K562 (cell line): ENCODE data around the gene SLC49A4. TPM values are rescaled to one million over a fixed set of nuclear protein-coding genes. Genes with fewer than 3 reads are reported as not detected.

ENCODE experiments used
- ATAC-seq: fragments of 200-7000 bp; cut with Tn5 transposase; 3 replicates; pipeline ENCODE4 v1.9.1; 2020; ENCODE audit warnings: moderate library complexity
- BruUV-seq: library from RNA; stranded (reverse); fragments of 400-500 nt; replicated peaks from 2 replicates; lab custom pipeline; 2021; lab: Mats Ljungman, UMichigan
- CTCF ChIA-PET: fragments of 300-600 bp; formaldehyde crosslinking; extraction: SDS; loops from one replicate; lab custom pipeline; 2021; ENCODE audit warnings: low intra/inter-chr PET ratio; lab: Yijun Ruan, JAX
- POLR2A ChIA-PET: fragments of 300-600, 350-650 bp; sonication (Branson Sonifier 250); formaldehyde crosslinking; extraction: SDS; loops from one replicate; lab custom pipeline; 2021; ENCODE audit warnings: antibody characterized with exemption, inconsistent platforms; lab: Yijun Ruan, JAX
- DNase-seq, 4 experiments: peaks; one replicate each; pipeline versions ENCODE4 v3.0.0 to v3.0.0-alpha.2; 2011 to 2018; ENCODE audit warnings: low spot score in 3 of 4, mixed read lengths in 3 of 4; ENCODE audit errors: extremely low read depth in 1 of 4
- FAIRE-seq: peaks from 2 replicates; lab custom pipeline; 2011; peaks lifted over from hg19 to GRCh38; lab: Jason Lieb, UNC
- H2AFZ ChIP-seq: 2 replicates; pipeline ENCODE4 v1.6.0; 2011; ENCODE audit warnings: low read depth, low read length, control low read depth, inconsistent platforms
- H3K27ac ChIP-seq: fragments of 200-600 bp; 3 replicates; pipeline ENCODE4 v1.8.0; 2011; ENCODE audit warnings: low read depth, mild to moderate bottlenecking, control low read depth, inconsistent platforms, low read length, moderate library complexity, mixed read lengths; ENCODE audit errors: extremely low read depth
- H3K27me3 ChIP-seq, 2 experiments: fragments of 300-600 bp in 1 of 2; 2 replicates in 1 of 2; 3 replicates in 1 of 2; pipeline versions ENCODE4 v1.6.0 to v1.8.0; 2011; ENCODE audit warnings: inconsistent platforms in 2 of 2, low read length in 2 of 2, mild to moderate bottlenecking in 1 of 2, mixed read lengths in 1 of 2, moderate library complexity in 1 of 2; ENCODE audit not compliant: control insufficient read depth in 2 of 2, insufficient read depth in 2 of 2
- H3K36me3 ChIP-seq: fragments of 300-600 bp; 3 replicates; pipeline ENCODE4 v1.8.0; 2011; ENCODE audit warnings: mild to moderate bottlenecking, low read length, inconsistent platforms; ENCODE audit not compliant: control insufficient read depth, insufficient read depth
- H3K4me1 ChIP-seq, 2 experiments: fragments of 200-600 bp in 1 of 2; replicated peaks in 1 of 2; 2 replicates in 1 of 2; 3 replicates in 1 of 2; pipeline versions ENCODE4 v1.5.1 to v1.8.0; 2011; ENCODE audit warnings: inconsistent platforms in 2 of 2, low read length in 2 of 2, mild to moderate bottlenecking in 1 of 2, mixed read lengths in 1 of 2, moderate library complexity in 1 of 2; ENCODE audit not compliant: control insufficient read depth in 2 of 2, insufficient read depth in 2 of 2
- H3K4me2 ChIP-seq: 2 replicates; pipeline ENCODE4 v1.6.1; 2011; ENCODE audit warnings: low read length, control low read depth, inconsistent platforms, mixed read lengths; ENCODE audit not compliant: insufficient read depth
- H3K4me3 ChIP-seq: fragments of 200-600 bp; sonication (generic), shearing (Covaris generic); 2 replicates; pipeline ENCODE4 v1.5.1; 2016; ENCODE audit warnings: control low read depth, inconsistent platforms
- H3K79me2 ChIP-seq: fragments of 200-600 bp; 3 replicates; pipeline ENCODE4 v1.8.0; 2011; ENCODE audit warnings: low read length, inconsistent platforms; ENCODE audit not compliant: control insufficient read depth, insufficient read depth
- H3K9ac ChIP-seq, 2 experiments: 2 replicates each; pipeline versions ENCODE4 v1.6.0 to v1.6.1; 2011; ENCODE audit warnings: low read depth in 2 of 2, low read length in 2 of 2, control low read depth in 1 of 2, inconsistent platforms in 1 of 2, mild to moderate bottlenecking in 1 of 2, mixed read lengths in 1 of 2; ENCODE audit not compliant: insufficient read depth in 1 of 2
- H3K9me1 ChIP-seq: one replicate; pipeline ENCODE4 v1.6.0; 2011; ENCODE audit warnings: inconsistent platforms, mild to moderate bottlenecking, low read length, moderate library complexity; ENCODE audit not compliant: control insufficient read depth, insufficient read depth
- H3K9me3 ChIP-seq: replicated peaks from 2 replicates; pipeline ENCODE4 v1.5.1; 2011; ENCODE audit warnings: low read depth, low read length, inconsistent platforms; ENCODE audit not compliant: control insufficient read depth, insufficient read depth
- H4K20me1 ChIP-seq: replicated peaks from 2 replicates; pipeline ENCODE4 v1.6.1; 2011; ENCODE audit warnings: low read length, inconsistent platforms, mixed read lengths; ENCODE audit not compliant: control insufficient read depth, insufficient read depth
- ELF2 ChIP-seq: fragments of 250-450 bp; sonication (Bioruptor Pico); IDR thresholded peaks from 2 replicates; pipeline ENCODE4 v1.5.0; 2021; ENCODE audit warnings: mild to moderate bottlenecking
- GATAD2A ChIP-seq: fragments of 450-650 bp; IDR thresholded peaks from 2 replicates; pipeline ENCODE4 v1.6.1; 2017
- HNRNPUL1 ChIP-seq: fragments of 200-400 bp; formaldehyde crosslinking; IDR thresholded peaks from 2 replicates; pipeline ENCODE4 v1.6.1; 2017; ENCODE audit warnings: low read length
- ID3 ChIP-seq, 2 experiments: fragments of 250-450 bp in 1 of 2; fragments of 450-650 bp in 1 of 2; sonication (Bioruptor Pico) in 1 of 2; IDR thresholded peaks; 2 replicates each; pipeline versions ENCODE4 v1.6.1 to v1.8.0; 2016 to 2021; ENCODE audit warnings: mild to moderate bottlenecking in 2 of 2, moderate library complexity in 2 of 2, missing compliant biosample characterization in 1 of 2, missing genetic modification characterization in 1 of 2
- KDM1A ChIP-seq, 2 experiments: fragments of 450-650 bp; IDR thresholded peaks; 2 replicates each; pipeline ENCODE4 v1.6.1; 2016; ENCODE audit warnings: mild to moderate bottlenecking in 2 of 2
- LARP7 ChIP-seq: fragments of 450-650 bp; IDR thresholded peaks from 2 replicates; pipeline ENCODE4 v1.6.1; 2016
- MYNN ChIP-seq, 2 experiments: sonication (generic); formaldehyde crosslinking in 1 of 2; IDR thresholded peaks; 2 replicates each; pipeline versions ENCODE4 v1.5.0 to v1.6.1; 2016 to 2020; ENCODE audit warnings: antibody characterized with exemption in 1 of 2, missing genetic modification reagents in 1 of 2
- NR3C1 ChIP-seq: sonication (generic); formaldehyde crosslinking; IDR thresholded peaks from 2 replicates; pipeline ENCODE4 v1.8.1; 2022; ENCODE audit warnings: missing genetic modification reagents
- PPARD ChIP-seq: fragments of 250-450 bp; sonication (Bioruptor Pico); IDR thresholded peaks from 2 replicates; pipeline ENCODE4 v1.8.0; 2022; ENCODE audit warnings: inconsistent platforms, mild to moderate bottlenecking, moderate library complexity
- RCOR1 ChIP-seq, 2 experiments: IDR thresholded peaks; 2 replicates each; pipeline ENCODE4 v1.6.1; 2012; ENCODE audit warnings: low read depth in 2 of 2, low read length in 2 of 2, borderline replicate concordance in 1 of 2, improper control_type of control experiment in 1 of 2
- RNF2 ChIP-seq: sonication (generic); IDR thresholded peaks from 2 replicates; pipeline ENCODE4 v1.6.1; 2016
- ZNF121 ChIP-seq: sonication (generic); formaldehyde crosslinking; conservative IDR thresholded peaks from 2 replicates; pipeline ENCODE4 v1.8.0; 2022; ENCODE audit warnings: missing genetic modification reagents
- ZNF253 ChIP-seq: fragments of 250-450 bp; sonication (Bioruptor Pico); conservative IDR thresholded peaks from 2 replicates; pipeline ENCODE4 v1.6.1; 2021; ENCODE audit warnings: mild to moderate bottlenecking
- ZNF436 ChIP-seq: fragments of 250-450, 450-650 bp; sonication (Bioruptor Pico); formaldehyde crosslinking; IDR thresholded peaks from 2 replicates; pipeline ENCODE4 v1.7.0; 2020; ENCODE audit warnings: mild to moderate bottlenecking
- WGBS: fragments of 100-300 bp; shearing (Covaris generic); methylation state at CpG from one replicate; pipeline ENCODE4 v1.1.6; 2016; ENCODE audit warnings: low coverage, mixed read lengths; ENCODE audit not compliant: insufficient coverage; ENCODE audit errors: missing lambda C conversion rate; 5-methylcytosine and 5-hydroxymethylcytosine counted together
- in situ Hi-C: fragments of 300-500 bp; cut with MboI; formaldehyde crosslinking; loops from 4 replicates; pipeline ENCODE4 v1.15.0; 2018; ENCODE audit warnings: inconsistent platforms, mixed read lengths
- intact Hi-C: fragments of 100-400 bp; cut with micrococcal nuclease; formaldehyde crosslinking; loops from 2 replicates; pipeline ENCODE4 v1.14.2; 2022
- polyA plus RNA-seq, 8 experiments: library from polyadenylated mRNA; depleted of rRNA in 4 of 8; stranded (reverse) in 5 of 8; unstranded in 3 of 8; fragments of >200 nt; fragmentation: Nextera tagmentation in 2 of 8; fragmentation: Illumina TruSeq in 1 of 8; extraction: Ambion mirVana in 2 of 8; extraction: Trizol in 1 of 8; gene quantifications; 2 replicates each; pipeline versions ENCODE4 v1.2.1 to v1.2.3, GENCODE V29; 2011 to 2014; ENCODE audit warnings: inconsistent platforms in 1 of 8, missing spikeins in 1 of 8
- total RNA-seq, 7 experiments: library from RNA; depleted of rRNA in 6 of 7; stranded (reverse); fragments of >200 nt in 6 of 7; fragmentation: Illumina TruSeq in 2 of 7; extraction: Trizol in 2 of 7; gene quantifications; 2 replicates each; pipeline versions ENCODE4 v1.2.1 to v1.2.3, GENCODE V29; 2011 to 2021; ENCODE audit warnings: low replicate concordance in 1 of 7

SLC49A4 gene
- total and polyA plus RNA-seq, 9 of the 15 experiments (the other 6 are each of a cell fraction or from before 2014, with no cell fraction given), result 0.15 to 1.3 (median 0.83) TPM

- no peaks in the 10 kb centered on the region for H4K20me1 ChIP-seq
- H3K4me2 ChIP-seq, result no peak overlapping the region
- H3K27me3 ChIP-seq, result no peaks in the 10 kb centered on the region
- TF ChIP-seq HNRNPUL1 (no peak), ELF2 (CRISPR knock-in tag) (no peak), LARP7 (no peak), RCOR1 (IDR thresholded peaks at IDR 0.05; ENCODE audit: borderline replicate concordance in 1 of 2, low read depth in 2 of 2, low read length in 2 of 2) (no peak), ZNF253 (CRISPR knock-in tag) (no peak), RNF2 (no peak), NR3C1 (no peak)
- WGBS, result 65% methylated on average over 4 of the region's 5 CpGs
- no peaks in the 10 kb centered on the region for H3K9me1 ChIP-seq
- no peak overlapping the region for H3K27ac ChIP-seq
- BruUV-seq, result no TSS peak
- no peak overlapping the region for H3K9ac ChIP-seq
- no peaks in the 10 kb centered on the region for H3K9me3 ChIP-seq
- H3K4me3 ChIP-seq, result no peak overlapping the region
- POLR2A ChIA-PET, result interaction anchor here (0.7 kb wide), 1 partner anchor 27 kb away, joined by 3 read pairs; no protein-coding TSS in a partner anchor
- H2AFZ ChIP-seq, result no peak overlapping the region
- no peak for FAIRE-seq
- CTCF ChIA-PET, result no interaction called here
- H3K4me1 ChIP-seq, result no peaks in the 10 kb centered on the region
- in situ Hi-C loops (no loop called here), intact Hi-C loops (no loop called here)
- no peak for DNase-seq
- no peak for ATAC-seq
- no peaks in the 10 kb centered on the region for H3K79me2 ChIP-seq
- no peaks in the 10 kb centered on the region for H3K36me3 ChIP-seq
These were observed 24.2 kb upstream of the SLC49A4 start for GRCh38 chr3:122770521-122771202.

GRCh38 chr3:122772827-122773226 is 22.0 kb upstream of the SLC49A4 start:
- no peaks in the 10 kb centered on the region for H3K9me1 ChIP-seq
- 88% methylated on average over 1 of the region's 1 CpG for WGBS
- intact Hi-C loops (no loop called here), in situ Hi-C loops (no loop called here)
- H3K4me3 ChIP-seq, result no peak overlapping the region
- DNase-seq (no peak), ATAC-seq (no peak), FAIRE-seq (no peak)
- H3K27me3 ChIP-seq, result no peaks in the 10 kb centered on the region
- no peak overlapping the region for H3K9ac ChIP-seq
- H3K27ac ChIP-seq, result no peak overlapping the region
- no peak for TF ChIP-seq GATAD2A
- no peak for TF ChIP-seq KDM1A (IDR thresholded peaks at IDR 0.05)
- TF ChIP-seq ZNF121, result peak; percentile 33
- TF ChIP-seq PPARD (CRISPR knock-in tag), result no peak
- TF ChIP-seq MYNN (IDR thresholded peaks at IDR 0.05), result no peak
- no peak for TF ChIP-seq MYNN (CRISPR knock-in tag; IDR thresholded peaks at IDR 0.05)
- TF ChIP-seq ZNF436 (CRISPR knock-in tag), result no peak
- no peak for TF ChIP-seq ID3 (CRISPR knock-in tag; IDR thresholded peaks at IDR 0.05)
- TF ChIP-seq ID3 (tag; IDR thresholded peaks at IDR 0.05), result no peak
- H2AFZ ChIP-seq, result no peak overlapping the region
- no peaks in the 10 kb centered on the region for H3K4me1 ChIP-seq
- ChIA-PET CTCF (no interaction called here), POLR2A (no interaction called here)
- H3K79me2 ChIP-seq, result no peaks in the 10 kb centered on the region
- no peak overlapping the region for H3K4me2 ChIP-seq
- no peaks in the 10 kb centered on the region for H4K20me1 ChIP-seq
- no peaks in the 10 kb centered on the region for H3K36me3 ChIP-seq
- no peaks in the 10 kb centered on the region for H3K9me3 ChIP-seq
- BruUV-seq, result no TSS peak
